ENCODE measurements around the gene AMACR.

Gene AMACR

DNA sequence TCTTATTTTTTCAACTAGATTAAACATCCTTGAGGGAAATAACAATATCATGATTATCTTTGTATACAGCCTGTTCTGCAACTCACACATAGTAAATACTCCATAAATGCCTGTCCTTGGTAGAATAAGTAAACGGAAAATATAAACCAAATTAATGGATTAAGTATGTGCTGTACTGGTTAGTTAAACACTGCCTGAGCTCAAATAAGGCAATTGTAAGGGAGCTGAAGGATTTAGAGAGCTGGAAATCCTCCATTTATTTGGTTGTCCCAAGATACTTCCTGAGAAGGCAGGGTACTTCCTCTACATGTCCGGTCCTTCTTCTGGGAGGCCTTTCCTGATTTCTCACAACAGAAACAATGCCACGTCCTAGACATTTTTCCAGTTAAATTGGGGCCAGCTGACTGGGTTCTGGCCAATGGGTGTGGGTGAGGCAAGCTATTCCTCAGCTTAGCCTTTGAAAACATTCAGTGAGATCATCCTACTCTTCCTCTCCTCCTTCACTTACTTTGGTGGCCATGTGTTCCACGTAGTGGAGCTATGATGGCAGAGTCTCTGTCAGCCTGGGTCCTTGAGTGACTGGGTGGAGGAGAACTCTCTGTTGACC is 43.6 kb upstream of the AMACR start:
- TF ChIP-seq, protein P1, sequence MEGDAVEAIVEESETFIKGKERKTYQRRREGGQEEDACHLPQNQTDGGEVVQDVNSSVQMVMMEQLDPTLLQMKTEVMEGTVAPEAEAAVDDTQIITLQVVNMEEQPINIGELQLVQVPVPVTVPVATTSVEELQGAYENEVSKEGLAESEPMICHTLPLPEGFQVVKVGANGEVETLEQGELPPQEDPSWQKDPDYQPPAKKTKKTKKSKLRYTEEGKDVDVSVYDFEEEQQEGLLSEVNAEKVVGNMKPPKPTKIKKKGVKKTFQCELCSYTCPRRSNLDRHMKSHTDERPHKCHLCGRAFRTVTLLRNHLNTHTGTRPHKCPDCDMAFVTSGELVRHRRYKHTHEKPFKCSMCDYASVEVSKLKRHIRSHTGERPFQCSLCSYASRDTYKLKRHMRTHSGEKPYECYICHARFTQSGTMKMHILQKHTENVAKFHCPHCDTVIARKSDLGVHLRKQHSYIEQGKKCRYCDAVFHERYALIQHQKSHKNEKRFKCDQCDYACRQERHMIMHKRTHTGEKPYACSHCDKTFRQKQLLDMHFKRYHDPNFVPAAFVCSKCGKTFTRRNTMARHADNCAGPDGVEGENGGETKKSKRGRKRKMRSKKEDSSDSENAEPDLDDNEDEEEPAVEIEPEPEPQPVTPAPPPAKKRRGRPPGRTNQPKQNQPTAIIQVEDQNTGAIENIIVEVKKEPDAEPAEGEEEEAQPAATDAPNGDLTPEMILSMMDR (IDR thresholded peaks at IDR 0.05), result no peak
- TF ChIP-seq ZFX (IDR thresholded peaks at IDR 0.05; ENCODE audit: borderline replicate concordance), result no peak
- peak overlapping the region; percentile 22; the same call in 1 of the 2 replicates for H3K27ac ChIP-seq

DNA sequence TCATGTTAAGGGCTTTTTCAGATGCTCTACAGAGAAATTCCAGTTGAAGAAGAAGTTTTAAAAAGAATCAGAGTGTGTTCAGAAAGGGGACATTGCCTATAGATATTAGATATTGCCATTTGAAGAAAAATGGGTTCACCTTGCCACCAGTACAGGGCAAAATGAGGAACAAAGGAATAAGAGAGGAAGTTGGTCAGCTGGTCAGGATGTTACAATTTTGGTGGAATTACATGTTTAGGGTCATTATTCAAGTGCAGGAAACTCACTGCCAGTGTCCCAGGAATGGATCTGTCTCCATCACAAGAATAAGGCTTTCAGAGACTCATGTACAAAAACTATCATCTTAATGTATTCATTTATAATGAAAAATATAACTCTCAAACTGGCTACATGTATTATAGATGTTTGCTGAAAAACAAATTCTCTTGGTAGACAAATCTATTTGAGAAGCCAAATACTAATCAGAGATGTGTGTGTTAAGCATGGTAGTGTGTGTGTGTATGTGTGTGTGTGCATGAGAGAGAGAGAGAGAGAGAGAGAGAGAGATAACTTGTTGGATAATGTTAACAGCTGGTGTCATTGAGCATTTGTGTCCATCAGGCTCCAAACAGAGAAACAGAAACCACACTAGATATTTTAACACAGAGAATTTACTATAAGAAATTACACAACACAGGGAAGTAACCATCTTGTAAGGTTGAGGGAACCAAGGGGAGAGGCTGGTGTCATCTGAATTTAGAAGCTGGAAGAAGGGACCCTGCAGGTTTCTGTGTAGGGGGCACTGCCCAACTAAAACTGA is 40.1 kb upstream of the AMACR start:
- no peak for TF ChIP-seq ZFX (IDR thresholded peaks at IDR 0.05; ENCODE audit: borderline replicate concordance)
- TF ChIP-seq, protein P1 (IDR thresholded peaks at IDR 0.05), result no peak

DNA sequence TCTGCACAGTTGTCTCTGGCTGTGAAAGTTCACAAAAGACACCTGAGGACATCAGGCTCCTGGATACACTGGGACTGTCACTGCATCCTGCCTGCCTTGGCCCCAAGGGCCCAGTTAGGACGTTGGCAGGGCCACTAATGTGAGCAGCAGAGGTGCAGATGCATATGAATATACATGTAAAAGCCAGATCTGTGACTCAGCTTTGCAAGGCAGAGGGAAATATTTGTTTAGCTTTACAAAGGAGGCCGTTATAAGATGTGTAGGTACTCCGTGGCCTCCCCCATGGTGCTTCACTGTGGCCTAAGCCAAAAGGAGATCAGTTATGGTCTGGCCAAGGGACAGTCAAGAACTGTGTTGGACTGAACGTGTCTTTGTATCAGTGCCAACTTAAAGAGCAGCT is 39.3 kb upstream of the AMACR start:
- no peak overlapping the region for H3K27ac ChIP-seq
- no peak for TF ChIP-seq ZFX (IDR thresholded peaks at IDR 0.05; ENCODE audit: borderline replicate concordance)
- TF ChIP-seq, protein P1 (IDR thresholded peaks at IDR 0.05), result no peak

More for the DNA sequence above, 40.1 kb upstream of the AMACR start:
- no peak overlapping the region for H3K27ac ChIP-seq

DNA sequence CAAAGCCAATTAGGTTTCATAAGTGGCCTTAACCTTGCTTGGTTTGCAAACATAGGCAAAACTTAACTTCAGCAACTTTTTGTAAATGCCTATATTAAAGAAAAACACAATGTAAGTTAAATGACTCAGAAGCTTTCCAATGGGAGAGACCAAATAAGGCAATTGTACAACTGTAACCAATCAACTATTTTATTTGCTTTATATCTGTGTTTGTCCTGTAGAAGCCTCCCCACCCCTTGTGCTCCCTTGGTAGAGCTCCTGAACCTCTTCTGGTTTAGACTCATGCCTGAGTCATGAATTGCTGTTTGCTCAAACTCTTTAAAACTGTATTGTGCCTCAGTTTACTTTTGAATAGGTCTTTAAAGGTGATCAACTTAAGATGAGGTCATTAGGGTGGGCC is 38.1 kb upstream of the AMACR start:
- no peak for TF ChIP-seq ZFX (IDR thresholded peaks at IDR 0.05; ENCODE audit: borderline replicate concordance)
- TF ChIP-seq, protein P1 (IDR thresholded peaks at IDR 0.05), result no peak
- H3K27ac ChIP-seq, result no peak overlapping the region

DNA sequence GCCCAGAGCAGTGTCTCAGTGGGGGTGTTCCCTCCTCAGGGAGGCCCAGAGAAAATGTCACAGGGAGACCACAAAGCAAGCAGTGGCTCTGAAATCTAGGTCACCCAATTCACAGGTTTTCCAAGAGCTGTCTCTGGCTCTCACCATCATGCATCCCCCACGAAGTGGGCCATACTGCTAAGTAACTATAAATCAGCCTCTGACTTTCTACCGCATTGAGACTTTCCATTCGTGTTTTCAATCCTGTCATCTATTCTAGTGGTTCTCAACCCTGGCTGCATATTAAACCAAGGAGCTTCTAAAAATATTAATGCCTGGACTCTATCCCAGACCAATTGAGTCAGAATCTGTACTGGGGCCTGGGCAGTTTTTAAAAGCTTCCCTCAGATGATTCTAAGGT is 37.2 kb upstream of the AMACR start:
- no peak overlapping the region for H3K27ac ChIP-seq
- TF ChIP-seq ZFX (IDR thresholded peaks at IDR 0.05; ENCODE audit: borderline replicate concordance), result no peak
- TF ChIP-seq, protein P1 (IDR thresholded peaks at IDR 0.05), result no peak

DNA sequence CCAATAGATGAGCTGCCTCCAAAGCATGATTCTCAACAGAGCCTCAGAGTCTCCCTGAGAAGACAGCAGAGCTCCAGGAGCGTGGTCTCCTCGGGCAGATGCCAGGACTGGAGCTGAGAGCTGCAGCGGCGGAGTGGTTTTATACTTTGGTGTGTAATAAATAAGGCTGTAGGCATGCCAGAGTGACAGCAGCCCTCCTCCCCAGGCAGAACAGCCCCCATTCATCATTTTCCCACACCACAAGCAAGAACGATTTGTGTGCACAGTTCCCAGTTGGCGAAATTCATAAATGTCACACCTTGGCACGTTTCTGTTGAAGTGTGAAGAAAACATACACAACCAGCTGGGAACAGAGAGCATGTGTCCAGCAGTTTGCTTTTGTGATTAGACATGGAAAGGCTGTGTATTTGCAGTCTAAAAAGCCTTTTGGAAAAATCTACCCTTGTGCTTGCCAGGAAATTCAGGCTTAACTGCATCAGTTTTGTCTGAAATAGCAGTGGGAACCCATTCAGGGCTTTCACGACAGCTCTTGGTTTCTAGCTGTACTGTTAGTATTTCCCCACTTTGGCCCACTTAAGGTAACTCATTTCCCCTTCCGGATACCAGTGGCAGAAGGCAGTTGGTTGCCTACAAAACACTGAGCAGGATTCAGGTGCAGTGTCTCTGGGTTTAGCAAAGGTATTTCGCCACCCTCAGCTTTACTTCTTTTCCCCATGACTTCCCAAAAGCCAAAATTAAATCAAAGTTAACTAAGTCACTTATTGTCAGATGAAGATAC is 35.4 kb upstream of the AMACR start, which contains the start of gene C1QTNF3:
Gene C1QTNF3 (minus strand): TSS at position 115 of the 778 bp plus-strand sequence. CDS start 88 bp downstream, at position 27.
- TF ChIP-seq, protein P1 (IDR thresholded peaks at IDR 0.05), result no peak
- TF ChIP-seq ZFX (IDR thresholded peaks at IDR 0.05; ENCODE audit: borderline replicate concordance), result no peak
- no peak within 1 kb of the TSS for H3K27ac ChIP-seq

Data from 22Rv1 (cell line).